AG04449 (cell line): Measurements from ENCODE around the gene IL20RA.

Experiments used
- CTCF ChIA-PET: fragments of 350-600 bp; formaldehyde crosslinking; extraction: SDS; loops from one replicate; lab custom pipeline; 2021; ENCODE audit warnings: antibody characterized with exemption; lab: Yijun Ruan, JAX
- POLR2A ChIA-PET: fragments of 400-600, 350-600 bp; formaldehyde crosslinking; extraction: SDS; loops from one replicate; lab custom pipeline; 2020; ENCODE audit warnings: antibody characterized with exemption, inconsistent platforms; lab: Yijun Ruan, JAX
- DNase-seq: peaks from one replicate; pipeline ENCODE4 v3.0.0-alpha.2; 2010; ENCODE audit warnings: low read depth, low spot score
- H3K4me3 ChIP-seq: 2 replicates; pipeline ENCODE4 v1.5.1; 2011; ENCODE audit warnings: low read depth, mild to moderate bottlenecking, control low read depth, low read length
- TF ChIP-seq, protein P1 (sequence below): IDR thresholded peaks from one replicate; pipeline ENCODE4 v1.5.1; 2011; ENCODE audit warnings: mild to moderate bottlenecking, moderate library complexity, low read length, control low read depth, inconsistent platforms; ENCODE audit not compliant: insufficient read depth; ENCODE audit errors: missing control alignments

IL20RA gene

DNA sequence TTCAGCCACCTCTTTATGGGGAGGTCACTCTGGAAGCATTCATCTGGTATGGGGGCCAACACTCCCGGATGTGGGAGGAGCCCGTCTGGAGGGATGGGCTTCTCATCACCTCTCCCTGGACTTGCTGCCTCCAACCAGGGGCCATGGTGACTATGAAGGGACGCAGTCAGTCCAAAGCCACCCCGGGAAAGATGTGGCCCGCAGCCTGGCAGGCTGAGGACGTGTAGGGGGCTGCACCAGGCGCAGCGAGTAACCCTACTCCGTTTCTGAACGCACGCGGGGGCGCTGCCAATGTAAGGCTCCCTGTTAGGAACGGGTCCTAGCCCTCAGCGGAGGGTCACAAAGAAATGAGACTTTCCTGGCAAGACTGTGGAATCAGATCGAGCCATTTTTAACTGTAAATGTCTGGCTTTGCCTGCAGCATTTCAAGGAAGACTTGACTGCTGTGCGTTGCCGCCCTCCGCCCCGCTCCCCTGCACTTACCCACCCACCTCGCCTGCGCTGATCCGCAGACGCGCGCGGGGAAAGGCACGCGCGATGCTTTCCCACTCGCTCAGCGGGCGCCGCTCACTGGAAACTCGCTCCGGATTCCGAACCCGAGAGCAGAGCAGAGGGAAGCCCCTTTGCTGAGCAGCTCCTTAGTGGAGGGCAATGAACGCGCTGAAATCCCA, 55.1 kb downstream of the IL20RA start:
- ChIA-PET POLR2A (no interaction called here), CTCF (interaction anchor here (1.4 kb wide), 2 partner anchors 21 kb away, joined by 4 to 6 read pairs; no protein-coding TSS in a partner anchor)
- H3K4me3 ChIP-seq = peak overlapping the region; percentile 35
- DNase-seq = no peak
- TF ChIP-seq, protein P1, sequence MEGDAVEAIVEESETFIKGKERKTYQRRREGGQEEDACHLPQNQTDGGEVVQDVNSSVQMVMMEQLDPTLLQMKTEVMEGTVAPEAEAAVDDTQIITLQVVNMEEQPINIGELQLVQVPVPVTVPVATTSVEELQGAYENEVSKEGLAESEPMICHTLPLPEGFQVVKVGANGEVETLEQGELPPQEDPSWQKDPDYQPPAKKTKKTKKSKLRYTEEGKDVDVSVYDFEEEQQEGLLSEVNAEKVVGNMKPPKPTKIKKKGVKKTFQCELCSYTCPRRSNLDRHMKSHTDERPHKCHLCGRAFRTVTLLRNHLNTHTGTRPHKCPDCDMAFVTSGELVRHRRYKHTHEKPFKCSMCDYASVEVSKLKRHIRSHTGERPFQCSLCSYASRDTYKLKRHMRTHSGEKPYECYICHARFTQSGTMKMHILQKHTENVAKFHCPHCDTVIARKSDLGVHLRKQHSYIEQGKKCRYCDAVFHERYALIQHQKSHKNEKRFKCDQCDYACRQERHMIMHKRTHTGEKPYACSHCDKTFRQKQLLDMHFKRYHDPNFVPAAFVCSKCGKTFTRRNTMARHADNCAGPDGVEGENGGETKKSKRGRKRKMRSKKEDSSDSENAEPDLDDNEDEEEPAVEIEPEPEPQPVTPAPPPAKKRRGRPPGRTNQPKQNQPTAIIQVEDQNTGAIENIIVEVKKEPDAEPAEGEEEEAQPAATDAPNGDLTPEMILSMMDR = no peak

DNA sequence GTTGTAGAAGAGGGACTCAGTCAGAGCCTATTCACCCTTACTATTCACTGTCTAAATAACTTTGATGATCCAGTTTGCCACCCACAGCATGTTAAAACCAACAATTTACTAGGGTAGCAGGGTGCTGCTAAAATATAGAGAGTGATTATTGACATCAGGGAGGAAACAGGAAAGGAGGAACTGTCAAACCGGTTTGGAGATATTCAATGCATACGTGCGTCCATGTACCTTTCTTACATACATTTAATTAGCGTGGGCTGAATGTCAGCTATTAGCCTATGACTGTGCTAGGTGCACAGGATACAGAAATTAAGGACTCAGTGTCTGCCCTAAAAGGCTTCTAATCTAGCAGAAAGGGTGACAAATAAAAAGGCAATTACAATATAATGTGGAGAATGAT, 57.2 kb downstream of the IL20RA start:
- TF ChIP-seq, protein P1 = no peak
- DNase-seq = no peak
- no peak overlapping the region for H3K4me3 ChIP-seq
- ChIA-PET POLR2A (no interaction called here), CTCF (no interaction called here)

DNA sequence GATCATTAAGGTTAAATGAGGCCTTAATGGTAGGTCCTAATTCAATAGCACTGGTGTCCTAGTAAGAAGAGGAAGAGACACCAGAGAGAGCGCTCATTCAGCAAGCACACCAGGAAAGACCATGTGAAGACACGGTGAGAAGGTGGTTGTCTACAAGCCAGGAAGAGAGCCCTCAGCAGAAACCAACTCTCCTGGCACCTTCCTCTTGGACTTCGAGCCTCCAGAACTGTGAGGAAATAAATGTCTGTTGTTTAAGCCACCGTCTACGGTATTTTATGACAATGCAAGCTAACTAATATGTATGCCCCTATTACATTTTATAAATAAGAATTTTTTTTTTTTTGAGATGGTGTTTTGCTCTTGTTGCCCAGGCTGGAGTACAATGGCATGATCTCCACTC, 59.3 kb downstream of the IL20RA start:
- CTCF ChIA-PET = interaction anchor here (1.0 kb wide), 1 partner anchor 9 kb away, joined by 3 read pairs; no protein-coding TSS in a partner anchor
- no peak for DNase-seq
- POLR2A ChIA-PET = no interaction called here
- H3K4me3 ChIP-seq = no peak overlapping the region
- TF ChIP-seq, protein P1 = no peak

DNA sequence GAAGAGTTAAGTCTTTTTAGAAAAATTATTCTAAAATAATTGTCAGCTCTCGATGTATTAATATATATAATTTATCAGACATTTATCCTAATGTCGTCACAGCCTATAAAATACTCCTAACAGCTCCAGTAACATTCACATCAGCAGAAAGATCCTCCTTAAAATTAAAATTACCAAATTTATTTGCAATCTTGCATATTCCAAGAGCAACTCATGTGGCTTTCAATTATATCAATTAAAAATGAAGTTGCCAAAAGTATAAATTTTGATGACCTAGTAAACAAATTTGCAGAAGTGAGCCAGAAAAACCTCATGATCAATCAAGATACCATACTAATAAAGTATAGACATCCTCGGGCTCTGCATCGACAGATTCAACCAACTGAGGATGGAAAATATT, 60.2 kb downstream of the IL20RA start:
- no peak for DNase-seq
- no peak overlapping the region for H3K4me3 ChIP-seq
- CTCF ChIA-PET = interaction anchor here (2.1 kb wide), 1 partner anchor 14 kb away, joined by 6 read pairs; no protein-coding TSS in a partner anchor
- TF ChIP-seq, protein P1 = no peak
- POLR2A ChIA-PET = no interaction called here

DNA sequence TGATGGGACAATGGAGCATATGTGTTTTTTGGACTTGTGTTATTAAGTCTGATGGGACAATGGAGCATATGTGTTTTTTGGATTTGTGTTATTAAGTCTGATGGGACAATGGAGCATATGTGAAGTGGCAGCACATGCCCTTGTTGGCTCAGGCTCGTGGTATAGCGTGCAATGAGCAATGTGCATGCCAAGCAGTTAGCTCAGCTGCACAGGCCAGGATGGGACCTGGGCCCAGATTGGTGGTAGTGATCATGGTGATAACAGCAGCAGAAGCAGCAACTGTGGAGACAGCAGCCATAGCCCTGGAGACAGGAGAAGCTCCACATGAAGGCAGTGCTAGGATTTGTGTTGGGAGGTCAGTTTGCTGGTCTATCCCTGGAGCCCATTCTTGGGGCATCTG, 61.1 kb downstream of the IL20RA start:
- CTCF ChIA-PET = interaction anchor here (2.1 kb wide), 1 partner anchor 13 kb away, joined by 6 read pairs; no protein-coding TSS in a partner anchor
- TF ChIP-seq, protein P1 = no peak
- POLR2A ChIA-PET = no interaction called here
- H3K4me3 ChIP-seq = no peak overlapping the region
- DNase-seq = no peak

DNA sequence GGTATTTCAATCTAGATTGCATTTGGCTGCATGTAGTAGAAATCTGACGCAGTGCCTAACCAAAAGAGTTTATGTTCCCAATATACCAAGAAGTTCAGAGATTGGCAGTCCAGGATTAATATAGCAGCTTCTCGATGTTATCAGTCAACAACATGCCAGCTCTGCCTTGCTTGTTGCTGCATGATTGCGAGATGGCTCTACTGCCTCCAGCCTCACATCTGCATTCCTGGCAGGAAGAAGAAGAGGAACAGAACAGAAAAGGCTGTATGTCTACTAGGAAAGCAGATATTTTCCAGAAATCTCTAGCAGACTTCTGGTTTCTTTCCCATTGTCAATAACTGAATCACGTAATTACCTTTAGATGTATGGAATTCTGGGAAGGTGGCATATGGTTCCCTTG, 61.8 kb downstream of the IL20RA start:
- POLR2A ChIA-PET = no interaction called here
- CTCF ChIA-PET = interaction anchor here (2.1 kb wide), 1 partner anchor 12 kb away, joined by 6 read pairs; no protein-coding TSS in a partner anchor
- DNase-seq = no peak
- TF ChIP-seq, protein P1 = no peak
- no peak overlapping the region for H3K4me3 ChIP-seq
